CD14-positive monocyte (primary cell): ENCODE measurements around the gene SERPINA4. TPM values are rescaled to one million over a fixed set of nuclear protein-coding genes. Genes with fewer than 3 reads are reported as not detected.

Experiments used
- DNase-seq, 3 donors: peaks; one replicate each; pipeline ENCODE4 v3.0.0-alpha.2; 2011 to 2022
- H2AFZ ChIP-seq: 2 replicates; pipeline ENCODE4 v1.6.0; 2012; ENCODE audit warnings: mild to moderate bottlenecking, low read depth, low read length, inconsistent platforms; ENCODE audit not compliant: insufficient read depth, poor library complexity, severe bottlenecking
- H3K27ac ChIP-seq, 2 donors: 1 replicate in 1 of 2; 2 replicates in 1 of 2; pipeline ENCODE4 v1.5.1; 2012 to 2013; ENCODE audit warnings: low read length in 2 of 2, control low read depth in 1 of 2, inconsistent platforms in 1 of 2, low read depth in 1 of 2, mild to moderate bottlenecking in 1 of 2
- H3K27me3 ChIP-seq, 2 donors: one replicate each; pipeline versions ENCODE4 v1.6.0 to v1.6.1; 2011 to 2013; ENCODE audit warnings: low read length in 2 of 2; ENCODE audit not compliant: control insufficient read depth in 2 of 2, insufficient read depth in 2 of 2
- H3K36me3 ChIP-seq, 2 donors: replicated peaks in 1 of 2; 1 replicate in 1 of 2; 2 replicates in 1 of 2; pipeline versions ENCODE4 v1.5.1 to v1.6.1; 2012 to 2013; ENCODE audit warnings: low read length in 2 of 2, control low read depth in 1 of 2, inconsistent platforms in 1 of 2, mild to moderate bottlenecking in 1 of 2; ENCODE audit not compliant: insufficient read depth in 2 of 2, control insufficient read depth in 1 of 2
- H3K4me1 ChIP-seq, 2 donors: 1 replicate in 1 of 2; 2 replicates in 1 of 2; pipeline versions ENCODE4 v1.5.1 to v1.6.1; 2012 to 2013; ENCODE audit warnings: low read length in 2 of 2, control low read depth in 1 of 2, inconsistent platforms in 1 of 2, mild to moderate bottlenecking in 1 of 2, moderate library complexity in 1 of 2; ENCODE audit not compliant: insufficient read depth in 2 of 2, control insufficient read depth in 1 of 2
- H3K4me2 ChIP-seq: replicated peaks from 2 replicates; pipeline ENCODE3; 2012; ENCODE audit warnings: low read length, moderate library complexity, mild to moderate bottlenecking; ENCODE audit not compliant: poor library complexity, severe bottlenecking; ENCODE audit errors: extremely low read depth
- H3K4me3 ChIP-seq, 3 experiments: fragments of 200-600 bp in 1 of 3; sonication (generic) in 1 of 3; replicated peaks in 1 of 3; 1 replicate in 2 of 3; 2 replicates in 1 of 3; pipeline ENCODE4 v1.5.1; 2011 to 2013; ENCODE audit warnings: low read length in 3 of 3, mild to moderate bottlenecking in 3 of 3, control low read depth in 2 of 3, low read depth in 2 of 3, inconsistent platforms in 1 of 3, moderate library complexity in 1 of 3
- H3K79me2 ChIP-seq: 2 replicates; pipeline ENCODE4 v1.6.0; 2012; ENCODE audit warnings: mild to moderate bottlenecking, control low read depth, inconsistent platforms, low read length, moderate library complexity; ENCODE audit not compliant: insufficient read depth
- H3K9ac ChIP-seq: 2 replicates; pipeline ENCODE4 v1.6.0; 2017; ENCODE audit warnings: low read length, mild to moderate bottlenecking; ENCODE audit not compliant: insufficient read depth, poor library complexity, severe bottlenecking
- H3K9me3 ChIP-seq, 2 donors: replicated peaks in 1 of 2; 1 replicate in 1 of 2; 2 replicates in 1 of 2; pipeline versions ENCODE4 v1.5.1 to v1.6.1; 2012 to 2013; ENCODE audit warnings: low read length in 2 of 2, control low read depth in 1 of 2; ENCODE audit not compliant: control insufficient read depth in 1 of 2, insufficient read depth in 1 of 2
- H4K20me1 ChIP-seq: 2 replicates; pipeline ENCODE4 v1.6.0; 2012; ENCODE audit warnings: mild to moderate bottlenecking, low read length, control low read depth, moderate library complexity; ENCODE audit not compliant: insufficient read depth
- H3K27ac Mint-ChIP-seq, 7 donors: one replicate each; pipeline ENCODE4 v1.8.0; 2020; ENCODE audit warnings: mild to moderate bottlenecking in 7 of 7, mixed read lengths in 7 of 7, moderate library complexity in 6 of 7, inconsistent platforms in 2 of 7
- H3K27me3 Mint-ChIP-seq, 3 donors: one replicate each; pipeline ENCODE4 v1.8.0; 2021 to 2022; ENCODE audit warnings: low read depth in 3 of 3, mild to moderate bottlenecking in 3 of 3, mixed read lengths in 3 of 3, moderate library complexity in 3 of 3, inconsistent platforms in 1 of 3
- H3K36me3 Mint-ChIP-seq, 2 donors: one replicate each; pipeline ENCODE4 v1.8.0; 2020; ENCODE audit warnings: mixed read lengths in 2 of 2, inconsistent platforms in 1 of 2, mild to moderate bottlenecking in 1 of 2
- H3K4me1 Mint-ChIP-seq: one replicate; pipeline ENCODE4 v1.8.0; 2020; ENCODE audit warnings: mild to moderate bottlenecking, mixed read lengths
- H3K4me3 Mint-ChIP-seq, 2 donors: one replicate each; pipeline ENCODE4 v1.8.0; 2020; ENCODE audit warnings: mild to moderate bottlenecking in 2 of 2, mixed read lengths in 2 of 2, moderate library complexity in 1 of 2
- H3K9me3 Mint-ChIP-seq, 7 donors: one replicate each; pipeline ENCODE4 v1.8.0; 2020 to 2022; ENCODE audit warnings: mixed read lengths in 7 of 7, mild to moderate bottlenecking in 6 of 7, moderate library complexity in 6 of 7, inconsistent platforms in 2 of 7
- WGBS: methylation state at CpG from one replicate; pipeline ENCODE4 v1.1.5; 2013; ENCODE audit warnings: missing lambda C conversion rate; ENCODE audit not compliant: insufficient coverage; 5-methylcytosine and 5-hydroxymethylcytosine counted together
- intact Hi-C, 2 donors: fragments of 100-400 bp; cut with micrococcal nuclease; formaldehyde crosslinking; loops; one replicate each; pipeline versions ENCODE4 v1.15.0 to v1.15.1; 2023
- polyA plus RNA-seq, 3 donors: library from polyadenylated mRNA; depleted of rRNA in 1 of 3; unstranded in 2 of 3; stranded (reverse) in 1 of 3; fragments of 300-500 nt in 2 of 3; fragments of >200 nt in 1 of 3; fragmentation: Illumina TruSeq in 2 of 3; gene quantifications; 1 replicate in 2 of 3; 2 replicates in 1 of 3; pipeline ENCODE4 v1.2.3, GENCODE V29; 2012 to 2021
- TF ChIP-seq, protein P1 (sequence below): fragments of 200-600 bp; IDR thresholded peaks from one replicate; pipeline ENCODE4 v1.8.0; 2022; ENCODE audit warnings: antibody characterized with exemption, mild to moderate bottlenecking

SERPINA4 gene
- polyA plus RNA-seq, 3 donors = not detected

DNA sequence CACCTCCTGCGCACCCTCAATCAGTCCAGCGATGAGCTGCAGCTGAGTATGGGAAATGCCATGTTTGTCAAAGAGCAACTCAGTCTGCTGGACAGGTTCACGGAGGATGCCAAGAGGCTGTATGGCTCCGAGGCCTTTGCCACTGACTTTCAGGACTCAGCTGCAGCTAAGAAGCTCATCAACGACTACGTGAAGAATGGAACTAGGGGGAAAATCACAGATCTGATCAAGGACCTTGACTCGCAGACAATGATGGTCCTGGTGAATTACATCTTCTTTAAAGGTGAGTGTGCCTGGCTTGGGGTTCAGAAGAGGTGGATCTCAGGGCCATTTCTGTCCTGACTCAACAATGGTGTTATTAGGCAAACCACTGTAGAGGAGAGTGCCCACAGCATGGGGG is 53.6 kb downstream of the SERPINA4 start:
- no peak overlapping the region for H2AFZ ChIP-seq
- H3K36me3 ChIP-seq = no peaks in the 10 kb centered on the region
- Mint-ChIP-seq H3K4me3 (no peak overlapping the region), H3K4me1 (no peaks in the 10 kb centered on the region), H3K27ac (no peak overlapping the region), H3K27me3 (peaks cover under 1 to 8% (median 1%) of the 10 kb centered on the region in 3 donors), H3K36me3 (no peaks in the 10 kb centered on the region), H3K9me3 (peaks cover 18 to 29% (median 22%) of the 10 kb centered on the region in 7 donors)
- no peak overlapping the region for H3K27ac ChIP-seq
- H3K9me3 ChIP-seq = peaks cover 21 to 37% of the 10 kb centered on the region in 2 donors
- intact Hi-C loops = no loop called here
- no peak for DNase-seq
- no peak overlapping the region for H3K9ac ChIP-seq
- H3K27me3 ChIP-seq = no peaks in the 10 kb centered on the region
- no peak overlapping the region for H3K4me2 ChIP-seq
- TF ChIP-seq, protein P1, sequence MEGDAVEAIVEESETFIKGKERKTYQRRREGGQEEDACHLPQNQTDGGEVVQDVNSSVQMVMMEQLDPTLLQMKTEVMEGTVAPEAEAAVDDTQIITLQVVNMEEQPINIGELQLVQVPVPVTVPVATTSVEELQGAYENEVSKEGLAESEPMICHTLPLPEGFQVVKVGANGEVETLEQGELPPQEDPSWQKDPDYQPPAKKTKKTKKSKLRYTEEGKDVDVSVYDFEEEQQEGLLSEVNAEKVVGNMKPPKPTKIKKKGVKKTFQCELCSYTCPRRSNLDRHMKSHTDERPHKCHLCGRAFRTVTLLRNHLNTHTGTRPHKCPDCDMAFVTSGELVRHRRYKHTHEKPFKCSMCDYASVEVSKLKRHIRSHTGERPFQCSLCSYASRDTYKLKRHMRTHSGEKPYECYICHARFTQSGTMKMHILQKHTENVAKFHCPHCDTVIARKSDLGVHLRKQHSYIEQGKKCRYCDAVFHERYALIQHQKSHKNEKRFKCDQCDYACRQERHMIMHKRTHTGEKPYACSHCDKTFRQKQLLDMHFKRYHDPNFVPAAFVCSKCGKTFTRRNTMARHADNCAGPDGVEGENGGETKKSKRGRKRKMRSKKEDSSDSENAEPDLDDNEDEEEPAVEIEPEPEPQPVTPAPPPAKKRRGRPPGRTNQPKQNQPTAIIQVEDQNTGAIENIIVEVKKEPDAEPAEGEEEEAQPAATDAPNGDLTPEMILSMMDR = no peak
- 93% methylated on average over 7 of the region's 7 CpGs for WGBS
- no peaks in the 10 kb centered on the region for H3K4me1 ChIP-seq
- H3K79me2 ChIP-seq = no peaks in the 10 kb centered on the region
- H3K4me3 ChIP-seq = no peak overlapping the region
- no peaks in the 10 kb centered on the region for H4K20me1 ChIP-seq

DNA sequence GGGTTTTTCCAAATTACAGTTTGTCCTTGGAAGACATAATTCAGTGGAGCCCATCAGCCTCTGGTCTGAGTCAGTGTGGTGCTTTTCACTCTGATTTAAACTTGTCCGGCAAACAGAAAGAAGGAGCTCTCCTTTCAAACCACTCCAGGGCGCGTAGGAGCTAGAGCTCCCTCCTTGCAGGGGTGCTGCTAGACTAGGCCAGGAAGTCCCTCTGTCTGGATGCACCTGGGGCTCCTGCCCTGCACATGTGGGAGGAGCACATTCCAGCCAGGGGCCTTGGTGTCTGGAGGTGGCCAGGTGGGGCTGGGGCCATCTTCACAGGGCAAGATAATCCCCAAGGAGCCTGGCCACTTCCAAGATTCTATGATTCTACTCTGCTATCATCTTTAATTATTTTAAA is 54.0 kb downstream of the SERPINA4 start:
- Mint-ChIP-seq H3K36me3 (no peaks in the 10 kb centered on the region), H3K9me3 (peaks cover 21 to 32% (median 24%) of the 10 kb centered on the region in 7 donors), H3K27me3 (peaks cover 1 to 6% (median 5%) of the 10 kb centered on the region in 3 donors), H3K27ac (no peak overlapping the region), H3K4me3 (no peak overlapping the region), H3K4me1 (no peaks in the 10 kb centered on the region)
- H2AFZ ChIP-seq = no peak overlapping the region
- TF ChIP-seq, protein P1 = no peak
- no peaks in the 10 kb centered on the region for H3K36me3 ChIP-seq
- no peaks in the 10 kb centered on the region for H3K27me3 ChIP-seq
- H3K79me2 ChIP-seq = no peaks in the 10 kb centered on the region
- intact Hi-C loops = no loop called here
- DNase-seq = no peak
- H3K27ac ChIP-seq = no peak overlapping the region
- H4K20me1 ChIP-seq = no peaks in the 10 kb centered on the region
- H3K4me3 ChIP-seq = no peak overlapping the region
- H3K4me2 ChIP-seq = no peak overlapping the region
- no peaks in the 10 kb centered on the region for H3K4me1 ChIP-seq
- peaks cover 21 to 39% of the 10 kb centered on the region in 2 donors for H3K9me3 ChIP-seq
- no peak overlapping the region for H3K9ac ChIP-seq
- WGBS = 100% methylated on average over 1 of the region's 3 CpGs
